Heart right ventricle (tissue), 16 donors: ENCODE measurements around the gene FFAR1. TPM values are rescaled to one million over a fixed set of nuclear protein-coding genes. Genes with fewer than 3 reads are reported as not detected.

ENCODE experiments used
- ATAC-seq, 8 donors: fragments of 200-7000 bp; cut with Tn5 transposase; one replicate each; pipeline ENCODE4 v1.9.1; 2020; ENCODE audit warnings: mild to moderate bottlenecking in 8 of 8, moderate library complexity in 8 of 8, moderate number of reproducible peaks in 1 of 8
- DNase-seq, 2 donors: peaks; one replicate each; pipeline ENCODE4 v3.0.0-alpha.2; 2020
- H3K27ac ChIP-seq, 10 donors: fragments of 200-600 bp; sonication (generic) in 2 of 10; one replicate each; pipeline versions ENCODE4 v1.5.0 to v1.8.0; 2020 to 2022; ENCODE audit warnings: mild to moderate bottlenecking in 3 of 10
- H3K27me3 ChIP-seq, 7 donors: fragments of 200-600 bp; one replicate each; pipeline ENCODE4 v1.8.0; 2021 to 2022; ENCODE audit warnings: mild to moderate bottlenecking in 2 of 7
- H3K36me3 ChIP-seq, 9 donors: fragments of 200-600 bp; sonication (generic) in 1 of 9; one replicate each; pipeline versions ENCODE4 v1.5.0 to v1.8.0; 2020 to 2022; ENCODE audit warnings: mild to moderate bottlenecking in 2 of 9
- H3K4me1 ChIP-seq, 9 donors: fragments of 200-600 bp; sonication (generic) in 1 of 9; one replicate each; pipeline versions ENCODE4 v1.5.0 to v1.8.0; 2020 to 2022; ENCODE audit warnings: mild to moderate bottlenecking in 4 of 9
- H3K4me3 ChIP-seq, 10 donors: fragments of 200-600 bp; sonication (generic) in 2 of 10; one replicate each; pipeline versions ENCODE4 v1.5.0 to v1.8.0; 2020 to 2022; ENCODE audit warnings: mild to moderate bottlenecking in 7 of 10, moderate library complexity in 2 of 10
- H3K9me3 ChIP-seq, 11 donors: fragments of 200-600 bp in 10 of 11; sonication (generic) in 2 of 11; one replicate each; pipeline versions ENCODE4 v1.5.0 to v1.8.0; 2013 to 2022; ENCODE audit warnings: mild to moderate bottlenecking in 2 of 11, control low read depth in 1 of 11, moderate library complexity in 1 of 11
- CTCF ChIP-seq, 9 donors: fragments of 200-600 bp; sonication (generic) in 2 of 9; IDR thresholded peaks; one replicate each; pipeline versions ENCODE4 v1.5.0 to v1.8.0; 2021 to 2022; ENCODE audit warnings: antibody characterized with exemption in 9 of 9, mild to moderate bottlenecking in 5 of 9, moderate library complexity in 1 of 9
- WGBS, 2 donors: extraction: QIAGEN DNeasy Blood & Tissue Kit; methylation state at CpG; one replicate each; pipeline ENCODE4 v1.1.7; 2013; ENCODE audit warnings: inconsistent platforms in 1 of 2; 5-methylcytosine and 5-hydroxymethylcytosine counted together
- intact Hi-C, 10 donors: fragments of 100-400 bp; cut with DNase I; formaldehyde crosslinking; loops; one replicate each; pipeline versions ENCODE4 v1.11.1 to v1.14.2; 2022
- polyA plus RNA-seq, 2 donors: library from polyadenylated mRNA; stranded (reverse); fragments of 200-250 nt; gene quantifications; one replicate each; pipeline ENCODE4 v1.2.3, GENCODE V29; 2013
- total RNA-seq, 10 donors: library from RNA; stranded (reverse); fragmentation: NEBNext Ultra II Directional in 3 of 10; extraction: Animal tissue kit (Norgen Biotek cat#: 25700) in 3 of 10; gene quantifications; one replicate each; pipeline versions ENCODE4 v1.2.1 to v1.2.4, GENCODE V29; 2021 to 2023
- donor health status: Arrhythmogenic right ventricular cardiomyopathy.
- donor health status: ischemic (EF 13 %, LVEDD 7.1; RV severe dilation, severe dysfunction).
- donor health status: healthy with polysubstance abuse.
- donor health status: DM: no; HTN: yes; CAD: no.
- donor health status: DM: no; HTN: no; CAD: no.
- donor health status: ischemic (EF 25% LVEDD 6.9; RV normal size, moderate dysfunction).
- donor health status: ischemic (EF 25% LVEDD 5.7; RV mildly dilated, moderate dysfunction).
- donor health status: healthy.
- donor health status: DM: yes; HTN: yes; CAD: no.
- donor health status: Ischemic cardiomyopathy.
- donor health status: ischemic (EF 35%, LVEDD 5.7; RV mildly dilated, moderate dysfunction).
- donor health status: nonischemic (EF 11% LVEDD 7.7; RV severe dilation, severe dysfunction).
- donor health status: DM: yes; HTN: yes; CAD: no.
- donor health status: PGD.
- donor health status: ischemic (EF 29% LVEDD 5.4; RV normal size, mild dysfunction).
- donor health status: nonischemic (EF 23%, LVEDD 6.1; RV moderate dilation, normal function).

The FFAR1 gene
- total and polyA plus RNA-seq, 12 donors, result not detected

GRCh38 chr19:35337984-35338296 lies 9.8 kb upstream of the FFAR1 start:
- H3K9me3 ChIP-seq, result no peaks in the 10 kb centered on the region
- H3K4me1 ChIP-seq, result no peaks in the 10 kb centered on the region
- no peak for TF ChIP-seq CTCF (IDR thresholded peaks at IDR 0.05)
- DNase-seq (no peak), ATAC-seq (no peak)
- H3K27ac ChIP-seq, result no peak overlapping the region
- H3K27me3 ChIP-seq, result peaks cover 0 to 24% (median 12%) of the 10 kb centered on the region in 7 donors
- no peaks in the 10 kb centered on the region for H3K36me3 ChIP-seq
- no peak overlapping the region for H3K4me3 ChIP-seq
- 82 to 83% methylated on average over 13 of the region's 13 CpGs for WGBS, 2 donors
- intact Hi-C loops, result no loop called here

DNA sequence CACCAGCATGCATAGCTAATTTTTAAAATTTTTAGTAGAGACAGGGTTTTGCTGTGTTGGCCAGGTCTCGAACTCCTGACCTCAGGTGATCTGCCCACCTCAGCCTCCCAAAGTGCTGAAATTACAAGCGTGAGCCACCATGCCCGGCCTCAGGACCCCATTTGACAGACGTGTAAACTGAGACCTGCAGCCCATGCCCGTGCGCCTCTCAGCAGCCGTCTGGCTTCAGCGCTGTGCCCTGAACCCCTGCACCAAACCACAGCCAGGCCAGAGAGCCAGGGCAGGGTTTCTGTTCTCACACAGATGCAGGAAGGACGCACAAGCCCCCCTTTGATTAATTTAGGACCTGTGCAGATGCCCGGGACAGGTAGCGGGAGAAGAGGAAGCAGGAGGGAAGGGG lies 7.3 kb upstream of the FFAR1 start:
- no peak for TF ChIP-seq CTCF (IDR thresholded peaks at IDR 0.05)
- DNase-seq (no peak), ATAC-seq (no peak)
- Histone ChIP-seq H3K27ac (no peak overlapping the region), H3K4me3 (no peak overlapping the region), H3K9me3 (no peaks in the 10 kb centered on the region), H3K36me3 (no peaks in the 10 kb centered on the region), H3K27me3 (peaks cover 0 to 22% (median 2%) of the 10 kb centered on the region in 7 donors), H3K4me1 (no peaks in the 10 kb centered on the region)
- intact Hi-C loops, result no loop called here
- 81 to 91% methylated on average over 11 of the region's 11 CpGs for WGBS, 2 donors

- Histone ChIP-seq H3K4me1 (peaks cover 0 to 1% (median 0%) of the 10 kb centered on the region in 9 donors), H3K36me3 (no peaks in the 10 kb centered on the region), H3K4me3 (no peak overlapping the region), H3K27me3 (peaks cover 0 to 25% (median 6%) of the 10 kb centered on the region in 7 donors), H3K27ac (no peak overlapping the region), H3K9me3 (no peaks in the 10 kb centered on the region)
- DNase-seq (no peak), ATAC-seq (no peak)
- intact Hi-C loops, result no loop called here
- TF ChIP-seq CTCF (IDR thresholded peaks at IDR 0.05), result no peak
- 88 to 89% methylated on average over 16 of the region's 16 CpGs for WGBS, 2 donors
Measured at GRCh38 chr19:35341006-35341405, 6.7 kb upstream of the FFAR1 start.

GRCh38 chr19:35341565-35342225 lies 6.0 kb upstream of the FFAR1 start:
- no peak overlapping the region for H3K4me3 ChIP-seq
- no peak for TF ChIP-seq CTCF (IDR thresholded peaks at IDR 0.05)
- no peak overlapping the region for H3K27ac ChIP-seq
- peaks cover 0 to 8% (median 0%) of the 10 kb centered on the region in 9 donors for H3K4me1 ChIP-seq
- WGBS, 2 donors, result 85 to 88% methylated on average over 14 of the region's 14 CpGs
- H3K9me3 ChIP-seq, result no peaks in the 10 kb centered on the region
- peaks cover 0 to 23% (median 9%) of the 10 kb centered on the region in 7 donors for H3K27me3 ChIP-seq
- H3K36me3 ChIP-seq, result no peaks in the 10 kb centered on the region
- intact Hi-C loops, result no loop called here
- ATAC-seq, result no peak
- DNase-seq, result no peak
